Smooth muscle cell (in vitro differentiated cells): ENCODE measurements around the gene GNB1L. TPM values are rescaled to one million over a fixed set of nuclear protein-coding genes. Genes with fewer than 3 reads are reported as not detected.

ENCODE experiments used
- DNase-seq: peaks from one replicate; lab custom pipeline; 2025; ENCODE audit not compliant: unreplicated experiment; lab: John Stamatoyannopoulos, UW
- H2AFZ ChIP-seq: fragments of 200-600 bp; sonication (generic); 2 replicates; pipeline ENCODE4 v1.6.0; 2016; ENCODE audit warnings: antibody characterized with exemption, low read depth, mild to moderate bottlenecking
- H3F3A ChIP-seq: fragments of 200-600 bp; sonication (generic); 2 replicates; pipeline ENCODE4 v1.6.0; 2017; ENCODE audit warnings: antibody characterized with exemption, low read depth
- H3K27ac ChIP-seq: fragments of 200-600 bp; sonication (generic); 2 replicates; pipeline ENCODE4 v1.5.1; 2016; ENCODE audit warnings: low read depth, mild to moderate bottlenecking
- H3K27me3 ChIP-seq: fragments of 200-600 bp; sonication (generic); 2 replicates; pipeline ENCODE4 v1.6.1; 2016; ENCODE audit warnings: low read depth, mild to moderate bottlenecking
- H3K36me3 ChIP-seq: fragments of 200-600 bp; sonication (generic); 2 replicates; pipeline ENCODE4 v1.5.1; 2016; ENCODE audit warnings: low read depth
- H3K4me1 ChIP-seq: fragments of 200-600 bp; sonication (generic); 2 replicates; pipeline ENCODE4 v1.5.1; 2016; ENCODE audit warnings: low read depth
- H3K4me2 ChIP-seq: fragments of 200-600 bp; sonication (generic); 2 replicates; pipeline ENCODE4 v1.6.0; 2016; ENCODE audit warnings: mild to moderate bottlenecking
- H3K4me3 ChIP-seq: fragments of 200-600 bp; sonication (generic); 2 replicates; pipeline ENCODE4 v1.5.1; 2016; ENCODE audit warnings: mild to moderate bottlenecking
- H3K79me2 ChIP-seq: fragments of 200-600 bp; sonication (generic); 2 replicates; pipeline ENCODE4 v1.6.0; 2016; ENCODE audit warnings: low read depth, mild to moderate bottlenecking
- H3K9ac ChIP-seq: fragments of 200-600 bp; sonication (generic); 2 replicates; pipeline ENCODE4 v1.6.0; 2016; ENCODE audit warnings: low read depth
- H3K9me3 ChIP-seq: fragments of 200-600 bp; sonication (generic); replicated peaks from 2 replicates; pipeline ENCODE4 v1.5.1; 2016; ENCODE audit warnings: low read depth
- H4K20me1 ChIP-seq: fragments of 200-600 bp; sonication (generic); 2 replicates; pipeline ENCODE4 v1.6.0; 2016; ENCODE audit warnings: low read depth
- WGBS: methylation state at CpG from one replicate; pipeline ENCODE4 v1.1.7; 2016; ENCODE audit warnings: low lambda C conversion rate; 5-methylcytosine and 5-hydroxymethylcytosine counted together
- polyA plus RNA-seq: library from polyadenylated mRNA; unstranded; fragments of >200 nt; fragmentation: Nextera tagmentation; extraction: Ambion mirVana; gene quantifications from 2 replicates; pipeline ENCODE4 v1.2.1, GENCODE V29; 2016
- total RNA-seq: library from RNA; depleted of rRNA; stranded (reverse); fragments of >200 nt; gene quantifications from 2 replicates; pipeline ENCODE4 v1.2.3, GENCODE V29; 2014
- TF ChIP-seq, protein P1 (sequence below): fragments of 200-600 bp; sonication (generic); IDR thresholded peaks from 2 replicates; pipeline ENCODE4 v1.5.1; 2017; ENCODE audit warnings: borderline replicate concordance, mild to moderate bottlenecking, antibody characterized with exemption; ENCODE audit not compliant: insufficient read depth, poor library complexity, severe bottlenecking

GNB1L gene
- total and polyA plus RNA-seq, 2 experiments from 2014 or later: 4.1 to 7.4 TPM

DNA sequence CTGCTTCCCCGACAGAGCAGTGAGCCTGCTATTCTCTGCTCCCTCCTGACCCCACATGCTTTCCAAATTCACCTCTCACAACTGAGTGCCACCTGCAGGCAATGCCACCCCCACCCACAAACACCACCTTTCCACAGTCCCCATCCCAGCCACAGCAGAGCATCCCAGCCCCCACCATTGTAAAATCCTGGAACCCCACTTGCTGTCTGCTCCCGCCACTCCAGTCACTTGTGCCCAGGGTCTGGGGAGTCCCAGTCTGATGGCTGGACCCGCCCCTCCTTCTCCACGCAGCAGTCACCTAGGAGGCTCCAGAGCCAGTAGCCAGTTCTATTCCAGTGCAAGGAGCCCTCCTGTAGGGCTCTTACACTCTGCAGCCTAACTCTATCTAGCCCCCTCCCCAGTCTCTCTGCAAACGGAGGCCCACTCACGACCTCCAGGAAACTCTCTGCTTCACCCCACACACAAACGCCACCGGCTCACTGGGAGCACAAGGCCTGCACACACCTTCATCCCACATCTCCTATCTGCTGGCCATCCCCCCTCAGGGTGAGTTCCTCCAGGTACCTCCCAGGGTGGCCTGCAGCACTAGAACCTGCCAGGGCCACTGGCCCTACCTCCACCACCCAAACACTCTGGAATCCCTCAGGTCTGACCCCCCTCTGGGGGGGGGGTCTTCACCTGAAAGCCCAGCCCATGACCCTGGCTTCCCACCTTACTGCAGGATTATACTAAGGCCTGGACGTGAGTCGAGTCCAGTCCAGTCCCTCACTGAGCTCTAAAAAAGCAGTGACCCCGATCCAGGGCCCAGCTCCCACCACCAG is 1.4 kb downstream of the GNB1L start:
- peak overlapping the region; percentile 90 for H3K4me2 ChIP-seq
- H3K9ac ChIP-seq: no peak overlapping the region
- H2AFZ ChIP-seq: no peak overlapping the region
- peaks cover 33% of the 10 kb centered on the region for H4K20me1 ChIP-seq
- no peaks in the 10 kb centered on the region for H3K36me3 ChIP-seq
- H3K79me2 ChIP-seq: peaks cover 31% of the 10 kb centered on the region
- TF ChIP-seq, protein P1, sequence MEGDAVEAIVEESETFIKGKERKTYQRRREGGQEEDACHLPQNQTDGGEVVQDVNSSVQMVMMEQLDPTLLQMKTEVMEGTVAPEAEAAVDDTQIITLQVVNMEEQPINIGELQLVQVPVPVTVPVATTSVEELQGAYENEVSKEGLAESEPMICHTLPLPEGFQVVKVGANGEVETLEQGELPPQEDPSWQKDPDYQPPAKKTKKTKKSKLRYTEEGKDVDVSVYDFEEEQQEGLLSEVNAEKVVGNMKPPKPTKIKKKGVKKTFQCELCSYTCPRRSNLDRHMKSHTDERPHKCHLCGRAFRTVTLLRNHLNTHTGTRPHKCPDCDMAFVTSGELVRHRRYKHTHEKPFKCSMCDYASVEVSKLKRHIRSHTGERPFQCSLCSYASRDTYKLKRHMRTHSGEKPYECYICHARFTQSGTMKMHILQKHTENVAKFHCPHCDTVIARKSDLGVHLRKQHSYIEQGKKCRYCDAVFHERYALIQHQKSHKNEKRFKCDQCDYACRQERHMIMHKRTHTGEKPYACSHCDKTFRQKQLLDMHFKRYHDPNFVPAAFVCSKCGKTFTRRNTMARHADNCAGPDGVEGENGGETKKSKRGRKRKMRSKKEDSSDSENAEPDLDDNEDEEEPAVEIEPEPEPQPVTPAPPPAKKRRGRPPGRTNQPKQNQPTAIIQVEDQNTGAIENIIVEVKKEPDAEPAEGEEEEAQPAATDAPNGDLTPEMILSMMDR: no peak
- no peak overlapping the region for H3K27ac ChIP-seq
- DNase-seq: no peak
- H3K9me3 ChIP-seq: no peaks in the 10 kb centered on the region
- H3K27me3 ChIP-seq: no peaks in the 10 kb centered on the region
- peaks cover 16% of the 10 kb centered on the region for H3K4me1 ChIP-seq
- no peaks in the 10 kb centered on the region for H3F3A ChIP-seq
- H3K4me3 ChIP-seq: peak overlapping the region; percentile 88
- 67% methylated on average over 11 of the region's 11 CpGs for WGBS

DNA sequence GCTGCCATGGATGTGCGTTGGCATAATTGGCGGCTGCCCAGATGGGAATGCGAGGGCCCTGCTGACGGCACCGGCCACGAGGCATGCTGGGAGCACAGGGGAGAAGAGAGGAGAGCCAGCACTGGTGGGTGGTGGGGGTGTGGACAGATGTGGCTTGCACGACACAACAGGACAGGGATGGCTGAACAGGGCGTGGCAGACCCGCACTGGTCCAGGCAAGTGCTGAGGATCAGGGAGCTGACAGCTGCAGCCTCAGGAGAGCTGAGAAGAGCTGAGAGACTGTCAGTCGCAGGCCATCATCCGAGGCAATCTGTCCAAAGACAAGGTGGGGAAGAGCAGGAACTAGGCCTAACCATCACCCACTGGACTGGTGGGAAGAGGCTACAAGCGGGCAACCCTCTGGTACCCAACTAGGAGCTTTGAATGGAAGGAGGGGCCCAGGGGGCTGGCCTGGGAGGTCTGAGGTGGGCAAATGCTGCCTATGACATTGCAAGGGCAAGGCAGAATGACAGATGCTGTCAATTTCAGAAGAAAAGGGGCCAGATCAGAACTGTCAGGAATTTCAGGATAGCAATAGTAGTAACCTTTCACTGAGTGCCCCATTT is 2.4 kb downstream of the GNB1L start:
- no peak overlapping the region for H3K4me3 ChIP-seq
- 91% methylated on average over 12 of the region's 12 CpGs for WGBS

DNA sequence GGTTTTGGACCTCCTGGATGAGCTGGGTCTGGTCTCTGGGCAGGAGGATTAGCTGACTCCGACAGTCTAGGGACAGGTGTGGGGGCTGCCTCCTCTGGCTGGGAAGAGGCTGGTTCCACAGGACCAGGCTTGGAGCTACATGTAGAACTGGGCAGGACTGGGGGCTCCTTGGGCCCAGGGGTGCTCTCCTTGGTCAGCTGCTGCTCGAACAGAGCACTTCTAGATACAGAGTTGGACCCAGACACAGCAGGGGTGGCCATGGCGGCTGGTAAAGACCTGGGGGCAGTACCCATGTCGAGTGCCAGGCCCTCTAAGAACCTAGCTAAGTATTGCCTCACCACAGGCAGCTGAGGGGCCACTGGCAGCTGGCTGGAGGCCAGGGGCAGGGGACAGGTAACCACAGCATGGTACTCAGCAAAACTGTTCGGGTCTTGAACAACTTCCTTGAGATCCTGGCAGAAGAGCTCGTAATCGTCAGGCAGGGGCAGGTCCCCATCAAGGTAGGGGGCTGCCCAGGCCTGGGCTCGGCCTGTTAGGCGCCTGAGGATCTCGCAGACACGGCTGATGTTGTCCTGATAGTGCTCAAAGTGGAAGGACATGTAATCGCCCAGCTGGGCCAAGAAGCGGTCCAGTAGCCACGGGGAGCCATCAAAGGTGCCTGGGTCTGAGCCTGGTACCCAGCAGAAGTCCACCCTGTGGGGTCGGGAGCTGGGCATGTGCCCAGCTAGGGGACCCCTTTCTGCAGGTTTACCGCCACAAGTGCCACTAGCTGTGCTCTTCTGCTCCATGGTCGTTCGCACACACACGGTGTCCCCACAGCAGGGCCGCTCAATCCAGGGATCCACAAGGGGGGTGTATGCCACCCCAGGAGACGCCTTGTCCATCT is 3.1 kb downstream of the GNB1L start:
- 95% methylated on average over 21 of the region's 21 CpGs for WGBS
- Histone ChIP-seq H2AFZ (no peak overlapping the region), H3K4me1 (peaks cover 16% of the 10 kb centered on the region), H4K20me1 (peaks cover 48% of the 10 kb centered on the region), H3K9me3 (no peaks in the 10 kb centered on the region), H3K79me2 (peaks cover 31% of the 10 kb centered on the region), H3F3A (no peaks in the 10 kb centered on the region), H3K27ac (no peak overlapping the region), H3K9ac (no peak overlapping the region), H3K36me3 (no peaks in the 10 kb centered on the region), H3K4me3 (no peak overlapping the region), H3K27me3 (no peaks in the 10 kb centered on the region), H3K4me2 (no peak overlapping the region)
- TF ChIP-seq, protein P1: no peak
- no peak for DNase-seq

More for the DNA sequence above, 2.4 kb downstream of the GNB1L start:
- Histone ChIP-seq H4K20me1 (peaks cover 40% of the 10 kb centered on the region), H3K9me3 (no peaks in the 10 kb centered on the region), H3K4me1 (peaks cover 16% of the 10 kb centered on the region), H3K79me2 (peaks cover 31% of the 10 kb centered on the region), H3K36me3 (no peaks in the 10 kb centered on the region), H3K27ac (no peak overlapping the region), H2AFZ (no peak overlapping the region), H3K4me2 (no peak overlapping the region), H3K27me3 (no peaks in the 10 kb centered on the region), H3K9ac (no peak overlapping the region), H3F3A (no peaks in the 10 kb centered on the region)
- TF ChIP-seq, protein P1: no peak
- DNase-seq: no peak
